Measurements from ENCODE around the gene IQSEC1. TPM values are rescaled to one million over a fixed set of nuclear protein-coding genes. Genes with fewer than 3 reads are reported as not detected.

IQSEC1 gene
- total and polyA plus RNA-seq, 2 experiments from 2014 or later: 8.0 to 51.9 TPM

GRCh38 chr3:12940854-12941253, 132.4 kb downstream of the IQSEC1 start (continued):
- TF ChIP-seq ETS1 (IDR thresholded peaks at IDR 0.05): no peak
- no peak for TF ChIP-seq NANOG (IDR thresholded peaks at IDR 0.05; ENCODE audit: borderline replicate concordance)

GRCh38 chr3:12939137-12939536, 134.1 kb downstream of the IQSEC1 start:
- no peak overlapping the region for H2AFZ ChIP-seq
- H3K27me3 ChIP-seq (ENCODE audit: insufficient read depth): no peaks in the 10 kb centered on the region
- no peaks in the 10 kb centered on the region for H3K36me3 ChIP-seq (ENCODE audit: insufficient read depth)
- Mint-ChIP-seq H3K36me3 (ENCODE audit: low read depth) (peaks cover 3% of the 10 kb centered on the region; the same call in 1 of the 3 replicates), H3K4me3 (no peak overlapping the region), H3K4me1 (peaks cover 2% of the 10 kb centered on the region; the same call in 1 of the 3 replicates), H3K27ac (no peak overlapping the region), H3K27me3 (ENCODE audit: insufficient read depth, low read depth, poor library complexity) (no peaks in the 10 kb centered on the region), H3K9me3 (no peaks in the 10 kb centered on the region)
- no peak for DNase-seq (ENCODE audit: low spot score)
- 0 out of 2 replicates have a peak, but pooled peaks cover 2% of the 10 kb centered on the region for H3K79me2 ChIP-seq (replicated peaks; ENCODE audit: insufficient read depth)
- H3K4me2 ChIP-seq: no peak overlapping the region
- ATAC-seq: no peak
- no peak overlapping the region for H3K27ac ChIP-seq (ENCODE audit: low read depth)
- no peaks in the 10 kb centered on the region for H3F3A ChIP-seq (replicated peaks; ENCODE audit: low read depth)
- H3K9me2 ChIP-seq (ENCODE audit: insufficient read depth): no peaks in the 10 kb centered on the region
- peaks cover 3% of the 10 kb centered on the region for H4K20me1 ChIP-seq (replicated peaks; ENCODE audit: insufficient read depth)
- no peak overlapping the region for H3K4me3 ChIP-seq
- TF ChIP-seq ZNF462 (CRISPR knock-in tag; IDR thresholded peaks at IDR 0.05) (no peak), STAT1 (IDR thresholded peaks at IDR 0.05; ENCODE audit: unreplicated experiment) (no peak), POLR2AphosphoS5 (IDR thresholded peaks at IDR 0.05; ENCODE audit: low read depth) (no peak), ETS1 (IDR thresholded peaks at IDR 0.05) (no peak)
- no peaks in the 10 kb centered on the region for H3K4me1 ChIP-seq (ENCODE audit: insufficient read depth)
